ENCODE results near the gene SPDYE11.
"Not testable (repeated sequence)": the region's sequence is repeated elsewhere in the genome, so short reads cannot be mapped to it uniquely, and the experiment has no call there.

Gene SPDYE11, protein sequence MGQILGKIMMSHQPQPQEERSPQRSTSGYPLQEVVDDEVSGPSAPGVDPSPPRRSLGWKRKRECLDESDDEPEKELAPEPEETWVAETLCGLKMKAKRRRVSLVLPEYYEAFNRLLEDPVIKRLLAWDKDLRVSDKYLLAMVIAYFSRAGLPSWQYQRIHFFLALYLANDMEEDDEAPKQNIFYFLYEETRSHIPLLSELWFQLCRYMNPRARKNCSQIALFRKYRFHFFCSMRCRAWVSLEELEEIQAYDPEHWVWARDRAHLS

DNA sequence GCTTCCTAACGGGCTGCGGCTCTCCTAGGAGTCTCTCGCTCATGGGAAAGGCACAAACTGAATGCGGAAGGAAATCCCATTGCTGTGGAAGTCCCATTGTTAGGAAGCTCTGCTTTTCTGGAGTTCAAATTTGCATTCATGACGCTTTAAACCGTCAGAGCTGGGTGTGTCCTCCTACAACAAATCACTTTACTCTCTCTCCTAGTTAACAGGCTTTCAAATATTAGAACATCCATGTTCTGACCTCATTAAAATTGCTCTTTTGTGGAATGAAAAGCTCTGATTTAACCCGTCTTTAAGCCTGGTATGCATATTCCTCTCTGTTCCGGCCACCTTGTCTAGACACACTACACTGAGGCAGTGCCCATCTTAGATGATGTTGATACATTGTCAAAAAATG lies at the start of gene SPDYE11:
SPDYE11 (minus strand) TSS at position 101 of the 400 bp plus-strand sequence. CDS start 1,800 bp downstream, outside the sequence.
- not testable (repeated sequence) for DNase-seq

DNA sequence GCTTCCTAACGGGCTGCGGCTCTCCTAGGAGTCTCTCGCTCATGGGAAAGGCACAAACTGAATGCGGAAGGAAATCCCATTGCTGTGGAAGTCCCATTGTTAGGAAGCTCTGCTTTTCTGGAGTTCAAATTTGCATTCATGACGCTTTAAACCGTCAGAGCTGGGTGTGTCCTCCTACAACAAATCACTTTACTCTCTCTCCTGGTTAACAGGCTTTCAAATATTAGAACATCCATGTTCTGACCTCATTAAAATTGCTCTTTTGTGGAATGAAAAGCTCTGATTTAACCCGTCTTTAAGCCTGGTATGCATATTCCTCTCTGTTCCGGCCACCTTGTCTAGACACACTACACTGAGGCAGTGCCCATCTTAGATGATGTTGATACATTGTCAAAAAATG lies 28.2 kb upstream of the SPDYE11 start, which contains the start of gene SPDYE9:
SPDYE9 (minus strand) TSS at position 101 of the 400 bp plus-strand sequence. CDS start 1,800 bp downstream, outside the sequence.
- DNase-seq: not testable (repeated sequence)

DNA sequence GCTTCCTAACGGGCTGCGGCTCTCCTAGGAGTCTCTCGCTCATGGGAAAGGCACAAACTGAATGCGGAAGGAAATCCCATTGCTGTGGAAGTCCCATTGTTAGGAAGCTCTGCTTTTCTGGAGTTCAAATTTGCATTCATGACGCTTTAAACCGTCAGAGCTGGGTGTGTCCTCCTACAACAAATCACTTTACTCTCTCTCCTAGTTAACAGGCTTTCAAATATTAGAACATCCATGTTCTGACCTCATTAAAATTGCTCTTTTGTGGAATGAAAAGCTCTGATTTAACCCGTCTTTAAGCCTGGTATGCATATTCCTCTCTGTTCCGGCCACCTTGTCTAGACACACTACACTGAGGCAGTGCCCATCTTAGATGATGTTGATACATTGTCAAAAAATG lies 28.0 kb downstream of the SPDYE11 start, which contains the start of gene SPDYE8:
SPDYE8 (minus strand) TSS at position 101 of the 400 bp plus-strand sequence. CDS start 1,800 bp downstream, outside the sequence.
- DNase-seq: not testable (repeated sequence)

DNA sequence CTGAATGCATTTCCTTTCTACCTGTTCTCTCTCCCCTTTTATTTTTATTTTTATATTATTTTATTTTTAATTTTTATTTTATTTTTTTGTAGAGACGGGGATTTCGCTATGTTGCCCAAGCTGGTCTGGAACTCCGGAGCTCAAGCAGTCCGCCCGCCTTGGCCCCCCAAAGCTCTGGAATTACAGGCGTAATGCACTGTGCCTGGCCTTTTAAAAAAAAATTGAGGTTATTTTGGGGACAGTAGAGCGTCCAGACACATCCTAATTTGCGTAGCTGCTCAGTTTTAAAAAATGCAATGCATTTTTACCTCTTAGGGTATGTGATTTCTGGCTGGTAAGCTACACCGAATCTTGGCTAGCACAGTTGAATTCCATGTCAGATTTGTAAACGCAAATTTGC lies 51.2 kb downstream of the SPDYE11 start:
- DNase-seq: not testable (repeated sequence)

DNA sequence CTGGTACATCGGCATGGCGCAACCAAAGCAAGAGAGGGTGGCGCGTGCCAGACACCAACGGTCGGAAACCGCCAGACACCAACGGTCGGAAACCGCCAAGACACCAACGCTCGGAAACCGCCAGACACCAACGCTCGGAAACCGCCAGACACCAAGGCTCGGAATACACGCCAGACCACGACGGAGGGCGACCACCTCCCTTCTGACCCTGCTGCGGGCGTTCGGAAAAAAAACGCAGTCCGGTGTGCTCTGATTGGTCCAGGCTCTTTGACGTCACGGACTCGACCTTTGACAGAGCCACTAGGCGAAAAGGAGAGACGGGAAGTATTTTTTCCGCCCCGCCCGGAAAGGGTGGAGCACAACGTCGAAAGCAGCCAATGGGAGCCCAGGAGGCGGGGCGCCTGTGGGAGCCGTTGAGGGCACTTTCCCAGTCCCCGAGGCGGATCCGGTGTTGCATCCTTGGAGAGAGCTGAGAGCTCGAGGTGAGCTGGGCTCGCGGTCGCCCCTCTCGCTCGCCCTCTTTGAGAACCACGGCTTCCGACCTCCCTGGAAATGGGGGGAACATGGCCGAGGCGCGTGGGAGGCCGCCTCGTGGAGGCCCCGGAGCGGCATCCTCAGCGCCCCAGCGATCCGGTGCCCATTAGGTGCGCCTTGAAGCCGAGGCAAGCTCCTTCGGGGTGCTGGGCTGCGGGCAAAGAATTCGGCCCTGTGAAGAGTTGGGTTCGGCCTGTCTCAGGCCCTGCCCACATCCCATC lies 51.8 kb downstream of the SPDYE11 start:
- not testable (repeated sequence) for DNase-seq

DNA sequence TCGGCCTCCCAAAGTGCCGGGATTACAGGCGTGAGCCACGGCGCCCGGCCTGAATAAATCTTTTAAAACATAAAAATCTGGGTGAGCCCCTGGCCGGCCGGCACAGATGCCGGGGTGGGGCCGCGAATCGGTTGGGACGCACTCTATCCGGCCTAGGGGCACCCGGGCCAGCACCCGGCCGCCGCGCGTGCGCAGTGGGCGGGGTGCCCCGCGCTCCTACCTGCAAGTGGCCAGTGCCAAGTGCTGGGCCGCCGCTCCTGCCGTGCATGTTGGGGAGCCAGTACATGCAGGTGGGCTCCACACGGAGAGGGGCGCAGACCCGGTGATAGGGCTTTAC lies 52.4 kb downstream of the SPDYE11 start:
- not testable (repeated sequence) for DNase-seq

DNA sequence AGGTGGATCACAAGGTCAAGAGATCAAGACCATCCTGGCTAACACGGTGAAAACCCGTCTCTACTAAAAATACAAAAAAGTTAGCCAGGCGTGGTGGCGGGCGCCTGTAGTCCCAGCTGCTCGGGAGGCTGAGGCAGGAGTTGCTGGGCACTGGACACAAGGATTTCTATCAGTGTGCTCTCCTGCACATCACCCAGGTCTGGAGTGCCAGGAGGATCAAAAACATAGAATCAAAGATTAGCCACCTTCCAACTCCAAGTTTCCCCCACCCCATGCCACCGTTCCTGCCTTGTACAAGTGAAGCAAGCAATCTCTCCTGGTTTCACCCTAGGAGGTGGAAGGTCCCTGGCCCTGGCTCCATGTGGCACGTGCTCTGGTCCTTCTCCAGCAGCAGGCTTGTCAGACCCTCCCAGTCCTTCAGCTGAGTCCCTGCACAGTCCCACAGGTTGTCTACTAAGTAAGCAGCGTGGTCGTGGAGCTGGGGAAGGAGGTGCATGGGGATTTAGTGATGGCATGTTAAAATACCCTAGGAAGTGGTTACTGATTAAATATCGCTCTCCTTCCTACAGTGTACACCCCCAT lies 59.7 kb downstream of the SPDYE11 start:
- not testable (repeated sequence) for DNase-seq

All from inflammatory macrophage treated with lipopolysaccharide for 4 hours (primary cell).